DND-41 (cell line): Measurements from ENCODE around the gene DOCK3.

Source experiments
- CTCF ChIP-seq: IDR thresholded peaks from 2 replicates; pipeline ENCODE4 v1.5.1; 2012; ENCODE audit warnings: borderline replicate concordance, low read length, moderate library complexity, mild to moderate bottlenecking; ENCODE audit not compliant: poor library complexity, severe bottlenecking; ENCODE audit errors: extremely low read depth
- EZH2 ChIP-seq: IDR thresholded peaks from 3 replicates; pipeline ENCODE4 v1.6.1; 2012; ENCODE audit warnings: borderline replicate concordance, low read depth, mild to moderate bottlenecking, moderate library complexity, low read length, inconsistent platforms; ENCODE audit not compliant: severe bottlenecking

DNA sequence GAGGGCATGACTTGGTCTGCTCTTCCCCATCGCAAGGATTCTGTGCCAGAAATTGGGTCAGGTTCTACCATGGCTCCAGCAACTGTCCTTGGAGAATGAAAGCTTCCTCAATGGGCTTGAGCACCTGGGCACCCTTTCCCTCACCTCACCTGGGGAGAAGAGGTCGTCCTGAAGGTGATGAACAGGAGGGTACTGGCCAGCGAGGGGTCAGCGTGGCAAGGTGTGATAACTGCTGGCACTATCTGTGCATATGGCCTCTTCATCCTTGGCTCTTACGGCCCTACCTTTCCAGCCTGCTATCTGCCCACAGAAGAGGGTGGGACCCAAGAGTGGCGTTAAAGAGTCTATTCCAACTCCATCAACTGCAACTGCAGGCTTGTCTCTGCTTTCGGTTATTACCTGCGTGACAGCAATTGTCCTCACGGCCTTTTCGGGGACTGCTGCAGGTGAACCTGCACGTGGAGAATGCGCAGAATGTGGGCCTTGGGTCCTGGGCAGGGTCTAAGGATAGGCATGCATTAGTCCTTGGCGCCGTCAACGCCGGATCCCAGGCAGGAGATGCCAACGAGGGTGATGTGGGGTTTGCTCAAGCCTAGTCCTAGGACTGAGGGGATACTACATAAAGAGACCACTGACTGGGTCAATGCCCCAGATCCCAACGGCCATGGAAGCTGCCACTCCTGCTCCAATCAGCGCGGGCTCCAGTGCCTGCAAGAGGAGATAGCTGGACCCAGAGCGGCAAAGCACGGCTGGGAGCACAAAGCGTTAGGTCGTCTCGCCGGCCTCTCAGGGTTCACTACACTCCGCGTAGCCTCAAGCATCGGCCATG lies 715.7 kb downstream of the DOCK3 start:
- TF ChIP-seq CTCF (no peak), EZH2 (no peak)
